HG03520 (cell line): ENCODE data around the gene PTPRM.
"Not testable (repeated sequence)": the region's sequence is repeated elsewhere in the genome, so short reads cannot be mapped to it uniquely, and the experiment has no call there.

Experiments
- ATAC-seq: cut with Tn5 transposase; IDR thresholded peaks from one replicate; pipeline ENCODE4 v1.9.1; 2021; ENCODE audit warnings: mild to moderate bottlenecking, moderate library complexity; ENCODE audit not compliant: unreplicated experiment

Gene PTPRM

DNA sequence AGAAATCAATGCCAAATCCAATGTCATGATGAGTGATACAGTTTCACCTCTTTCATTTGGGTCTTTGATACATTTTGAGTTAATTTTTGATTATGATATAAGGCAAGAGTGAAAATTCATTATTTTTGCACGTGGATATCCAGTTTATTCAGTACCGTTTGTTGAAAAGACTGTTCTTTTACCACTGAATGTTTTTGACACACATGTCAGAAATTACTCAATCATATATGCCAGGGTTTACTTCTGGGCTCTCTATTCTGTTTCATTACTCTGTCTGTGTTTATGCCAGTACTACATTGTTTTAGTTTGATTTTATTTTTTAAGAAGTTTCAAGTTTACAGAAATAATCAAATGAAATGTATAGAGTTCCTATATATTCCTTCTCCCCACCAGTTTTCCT is 154.4 kb downstream of the PTPRM start:
- ATAC-seq = no peak

DNA sequence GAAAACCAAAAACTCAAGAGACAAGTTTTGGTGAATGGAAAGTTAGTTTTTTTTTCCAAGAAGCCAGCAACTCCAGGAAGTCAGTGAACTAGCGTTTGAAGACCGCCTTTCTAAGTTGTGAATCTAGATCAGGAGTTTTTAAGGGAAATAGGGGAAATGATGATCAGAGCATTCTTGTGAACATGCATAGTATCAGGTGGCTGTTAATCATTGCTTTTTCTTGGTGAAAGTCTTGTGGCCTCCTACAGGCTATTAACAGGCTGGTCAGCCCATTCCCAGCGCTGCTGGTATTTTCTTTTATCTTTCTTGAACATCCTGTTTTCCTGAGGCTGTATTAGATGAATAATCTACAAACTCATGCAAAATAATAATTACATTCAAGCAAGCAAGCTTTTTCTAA is 155.8 kb downstream of the PTPRM start:
- ATAC-seq = no peak

DNA sequence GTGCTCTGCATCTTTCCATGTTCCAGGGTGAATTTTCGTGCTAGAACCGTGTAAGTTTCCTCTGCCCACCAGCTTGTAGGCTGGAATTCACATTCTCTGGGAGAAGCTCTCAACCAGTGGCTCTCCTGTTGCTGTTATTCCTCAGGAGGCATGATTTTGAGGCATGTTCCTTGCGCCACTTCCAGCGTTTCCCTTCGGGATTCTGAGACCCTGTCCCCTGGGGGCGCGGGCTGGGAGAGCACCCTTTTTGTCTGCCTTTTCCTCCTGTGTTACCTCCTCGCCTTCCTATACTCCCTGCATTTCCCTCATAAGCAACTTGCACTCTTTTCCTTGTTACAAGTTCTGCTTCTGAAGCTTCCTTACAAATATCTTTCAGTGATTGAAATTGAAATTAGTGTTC is 156.4 kb downstream of the PTPRM start:
- no peak for ATAC-seq

DNA sequence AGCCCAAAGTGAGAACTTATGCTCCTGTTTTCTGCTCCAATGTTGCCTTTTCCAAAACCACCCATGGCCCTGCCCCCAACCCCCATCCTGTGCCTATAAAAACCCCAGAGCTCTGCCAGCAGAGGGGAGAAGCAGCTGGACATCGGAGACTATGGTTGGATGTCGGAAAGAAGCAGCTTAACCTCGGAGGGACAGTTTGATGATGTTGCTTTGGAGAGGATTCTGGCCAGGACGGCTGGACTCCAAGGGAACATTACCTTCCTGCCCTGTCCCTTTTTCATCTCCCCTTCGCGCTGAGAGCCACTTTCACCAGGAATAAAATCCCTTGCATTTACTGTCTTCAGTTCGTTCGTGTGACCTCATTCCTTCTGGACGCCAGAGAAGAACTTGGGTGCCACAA is 158.4 kb downstream of the PTPRM start:
- ATAC-seq = no peak

DNA sequence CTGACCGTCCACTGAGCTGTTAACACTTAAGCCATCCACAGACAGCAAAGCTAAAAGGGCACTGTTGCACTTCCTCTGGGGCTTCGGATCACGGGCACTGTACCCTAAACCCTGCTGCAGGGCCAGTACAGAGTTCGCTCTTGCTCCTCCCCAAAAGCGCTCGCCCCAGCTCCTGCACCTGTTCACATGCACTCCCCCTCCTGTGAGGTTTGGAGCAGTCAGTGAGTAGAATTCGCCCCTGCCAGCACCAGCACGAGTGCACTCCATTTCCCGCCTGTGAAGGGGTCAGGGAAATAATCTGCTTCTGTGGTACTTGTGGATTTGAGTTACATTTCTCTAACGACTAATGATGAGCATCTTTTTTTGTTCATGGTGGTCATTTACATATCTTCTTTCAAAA is 158.8 kb downstream of the PTPRM start:
- no peak for ATAC-seq

DNA sequence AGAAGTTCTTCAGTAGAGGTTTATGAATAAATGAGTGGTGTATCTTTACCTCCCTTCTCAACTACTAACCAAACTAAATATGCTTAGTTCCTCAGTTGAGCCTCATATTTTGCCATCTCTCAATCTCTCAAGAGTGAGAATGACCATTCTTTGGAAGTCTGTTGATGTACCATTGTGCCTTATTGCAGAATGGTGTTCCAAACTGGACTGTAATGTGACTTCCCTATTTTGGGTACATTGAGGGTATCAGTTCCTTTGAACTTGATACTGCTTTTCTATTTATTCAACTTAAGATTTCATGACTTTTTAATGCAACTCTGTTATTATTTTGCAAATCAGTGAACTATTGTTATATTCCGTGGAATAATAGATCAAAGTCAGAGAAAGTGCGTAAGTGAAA is 159.4 kb downstream of the PTPRM start:
- no peak for ATAC-seq

DNA sequence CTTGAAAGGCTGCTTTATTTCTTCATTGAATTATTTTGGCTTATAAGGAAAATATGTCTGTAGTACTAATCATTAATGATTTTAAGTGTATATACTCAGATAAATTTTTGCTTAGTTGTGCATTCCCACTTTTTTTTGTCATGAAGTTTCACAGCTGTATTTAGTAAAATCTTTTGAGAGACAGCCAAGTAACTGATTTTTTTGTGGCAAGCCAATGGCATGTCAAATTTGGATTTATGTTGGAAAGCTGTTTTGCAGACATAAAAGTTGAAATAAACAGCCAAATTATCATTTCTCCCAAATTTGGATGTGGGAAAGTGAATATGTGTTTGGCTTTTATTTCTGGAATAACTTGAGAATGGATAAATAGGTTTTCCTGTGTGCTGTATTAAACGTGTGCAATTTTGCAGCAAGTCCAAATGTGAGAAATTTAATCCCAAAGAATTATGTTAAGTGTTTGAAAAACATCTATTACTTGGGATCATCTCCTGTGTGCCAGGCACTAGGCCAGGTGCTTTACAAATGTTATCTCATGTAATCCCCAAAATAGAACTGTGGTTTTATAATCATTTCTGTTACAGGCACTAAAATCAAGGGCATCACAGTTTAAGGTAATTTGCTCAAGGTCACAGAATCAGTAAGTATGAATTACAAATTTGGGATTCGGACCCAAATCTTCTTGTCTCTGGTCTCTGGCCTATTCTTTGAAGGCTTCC is 160.4 kb downstream of the PTPRM start:
- no peak for ATAC-seq

DNA sequence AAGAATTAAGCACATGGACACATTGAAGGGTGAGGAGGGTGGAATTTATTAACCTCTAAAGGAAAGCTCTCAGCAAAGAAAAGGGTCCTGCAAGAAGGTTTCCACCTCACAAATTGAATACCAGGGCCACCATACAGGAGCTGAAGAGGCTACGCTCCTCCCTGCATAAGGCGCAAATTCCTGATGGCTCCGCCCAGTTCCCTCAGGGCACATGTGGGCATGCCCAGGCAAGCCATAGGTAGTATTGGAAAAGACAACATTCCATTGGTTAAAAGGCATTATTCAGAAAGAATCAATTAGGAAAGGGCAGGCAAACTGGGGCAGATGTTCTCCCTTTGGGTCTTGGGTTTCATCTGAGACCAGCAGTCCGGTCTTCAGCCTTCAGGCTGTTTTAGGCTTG is 161.2 kb downstream of the PTPRM start:
- no peak for ATAC-seq

DNA sequence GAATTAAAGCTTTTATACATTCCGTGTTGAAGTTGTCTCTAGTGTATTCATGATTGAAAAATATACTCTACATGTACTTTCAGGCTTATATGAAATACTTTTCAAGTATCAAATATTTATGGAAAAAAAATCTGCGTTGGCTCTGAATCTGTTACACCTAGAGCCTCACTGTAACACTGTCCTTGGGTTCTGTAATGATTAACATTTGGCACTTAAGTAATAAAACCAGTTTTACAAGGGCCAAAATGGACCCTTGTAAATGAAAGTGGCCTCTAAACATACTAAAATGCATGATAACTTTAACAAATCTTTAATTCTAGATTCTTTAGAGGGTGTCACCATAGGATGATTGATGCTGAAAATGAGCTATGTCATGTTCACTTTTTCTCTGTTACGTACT is 162.8 kb downstream of the PTPRM start:
- no peak for ATAC-seq

DNA sequence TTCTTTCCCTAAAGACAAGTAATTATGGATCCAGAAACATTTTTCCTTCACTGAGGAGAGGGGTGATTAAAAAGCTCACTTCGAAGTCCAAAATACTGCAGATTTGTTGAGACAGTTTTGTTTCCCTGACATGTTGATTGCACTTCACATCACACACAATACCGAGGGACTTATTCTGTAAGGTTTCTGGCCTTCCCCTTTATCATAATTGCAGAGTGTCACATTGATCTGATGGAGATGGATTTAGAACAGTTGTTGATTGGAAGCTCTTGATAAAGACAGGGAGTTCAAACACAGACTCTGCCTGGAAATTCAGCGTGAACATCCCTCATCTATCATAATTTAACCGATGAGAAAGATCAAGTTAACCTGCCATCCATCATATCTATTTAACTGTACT is 163.6 kb downstream of the PTPRM start:
- no peak for ATAC-seq

DNA sequence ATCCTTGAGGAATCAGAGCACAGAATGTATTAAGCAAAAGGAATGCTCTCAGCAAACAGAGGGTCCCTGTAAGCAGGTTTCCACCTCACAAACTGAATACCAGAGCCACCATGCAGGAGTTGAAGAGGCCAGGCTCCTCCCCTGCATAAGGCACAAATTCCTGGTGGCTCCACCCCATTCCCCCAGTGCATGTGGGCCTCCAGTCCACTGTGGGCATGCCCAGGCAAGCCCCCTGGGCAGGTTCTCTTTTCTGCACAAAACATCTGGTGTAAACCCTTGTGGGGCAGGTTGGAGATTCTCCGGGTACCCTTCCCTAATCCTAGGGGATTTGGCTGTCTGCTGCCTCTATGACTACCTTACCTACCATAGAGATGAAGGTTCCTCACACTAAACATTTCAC is 166.5 kb downstream of the PTPRM start:
- ATAC-seq = no peak

DNA sequence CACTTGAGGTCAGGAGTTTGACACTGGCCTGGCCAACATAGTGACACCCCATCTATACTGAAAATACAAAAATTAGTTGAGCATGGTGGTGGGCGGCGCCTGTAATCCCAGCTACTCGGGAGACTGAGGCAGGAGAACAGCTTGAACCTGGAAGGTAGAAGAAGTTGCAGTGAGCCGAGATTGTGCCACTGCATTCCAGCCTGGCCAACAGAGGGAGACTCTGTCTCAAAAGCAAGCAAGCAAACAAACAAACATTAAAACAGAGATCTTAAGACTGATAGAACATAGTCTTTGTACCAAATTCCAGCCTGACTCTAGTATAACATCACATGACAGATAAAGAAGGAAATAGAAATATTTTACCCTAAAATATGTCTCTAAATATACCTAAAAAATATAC is 168.1 kb downstream of the PTPRM start:
- ATAC-seq = no peak

DNA sequence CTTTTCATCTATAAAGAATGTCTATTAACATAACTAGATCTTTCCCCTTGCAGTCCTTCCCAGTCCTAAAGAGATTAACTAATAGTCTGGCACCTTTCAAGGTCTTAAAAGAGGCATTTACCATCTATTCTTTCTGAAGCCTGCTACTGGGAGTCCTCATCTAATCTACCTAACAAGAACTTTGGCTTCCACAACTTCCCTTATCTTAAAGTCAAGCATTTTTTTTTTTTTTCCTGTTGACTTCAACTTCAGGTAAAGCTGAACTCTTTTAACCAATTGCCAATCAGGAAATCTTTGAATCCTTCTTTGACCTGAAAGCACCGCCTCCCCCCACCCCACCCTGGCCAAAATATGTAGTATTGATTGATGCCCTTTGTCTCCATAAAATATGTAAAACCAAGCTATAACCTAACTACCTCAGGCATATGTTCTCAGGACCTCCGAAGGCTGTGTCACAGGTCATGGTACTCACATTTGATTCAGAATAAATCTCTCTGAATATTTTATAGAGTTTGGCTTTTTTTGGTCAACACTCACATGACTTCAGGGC is 168.6 kb downstream of the PTPRM start:
- no peak for ATAC-seq

DNA sequence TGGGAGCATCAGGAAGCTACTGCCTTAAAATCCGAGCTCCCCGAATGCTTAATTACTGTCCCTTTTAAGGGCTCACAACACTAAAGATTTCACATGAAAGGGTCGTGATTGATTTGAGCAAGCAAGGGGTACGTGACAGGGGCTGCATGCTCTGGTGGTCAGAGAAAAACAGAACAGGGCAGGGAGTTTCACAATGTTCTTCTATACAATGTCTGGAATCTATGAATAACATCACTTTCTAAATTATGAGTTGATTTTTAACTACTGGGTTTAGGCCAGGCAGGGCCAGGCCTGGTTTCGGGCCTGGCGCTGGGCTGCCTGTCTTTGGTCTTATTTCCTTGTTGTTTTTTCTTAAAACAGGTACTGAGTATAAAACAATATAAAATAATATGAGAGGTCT is 169.4 kb downstream of the PTPRM start:
- not testable (repeated sequence) for ATAC-seq

DNA sequence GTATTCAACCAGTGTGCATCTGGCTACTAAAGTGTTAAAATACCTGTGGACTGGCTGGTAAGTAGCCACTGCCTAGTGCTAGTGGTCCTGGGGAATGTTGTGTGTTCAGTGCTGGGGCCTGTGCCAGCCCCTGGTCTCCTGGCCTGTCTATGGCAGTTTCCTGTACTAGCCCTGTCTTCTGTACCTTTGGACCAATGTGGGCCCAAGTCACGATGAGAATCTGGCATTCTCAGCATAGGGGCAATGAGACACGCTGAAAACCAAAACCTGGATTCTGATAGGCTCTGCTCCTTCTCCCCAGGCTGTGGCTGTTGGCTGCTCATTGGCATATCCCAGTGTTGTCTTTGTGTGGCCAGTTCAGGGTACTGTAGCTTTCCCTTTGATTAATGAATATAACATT is 170.4 kb downstream of the PTPRM start:
- no peak for ATAC-seq

DNA sequence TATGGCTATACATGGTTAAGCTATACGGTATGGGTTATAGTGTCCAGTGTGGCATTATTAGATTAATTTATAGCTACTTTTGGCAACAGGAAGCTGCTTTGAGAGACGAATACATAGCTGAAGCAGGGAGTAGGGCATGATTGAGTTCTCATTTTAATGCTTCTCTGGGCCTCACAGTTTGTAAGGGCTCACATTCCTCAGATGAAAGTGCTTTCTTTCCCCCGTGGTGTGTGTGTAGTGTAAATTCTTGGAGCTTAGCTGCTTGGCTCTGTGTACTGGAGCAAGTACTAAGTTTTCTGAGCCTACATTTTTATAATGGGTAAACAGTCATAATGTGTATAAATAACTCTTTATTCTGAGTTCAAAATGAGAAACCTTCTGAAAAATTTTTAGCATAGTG is 173.7 kb downstream of the PTPRM start:
- ATAC-seq = no peak

DNA sequence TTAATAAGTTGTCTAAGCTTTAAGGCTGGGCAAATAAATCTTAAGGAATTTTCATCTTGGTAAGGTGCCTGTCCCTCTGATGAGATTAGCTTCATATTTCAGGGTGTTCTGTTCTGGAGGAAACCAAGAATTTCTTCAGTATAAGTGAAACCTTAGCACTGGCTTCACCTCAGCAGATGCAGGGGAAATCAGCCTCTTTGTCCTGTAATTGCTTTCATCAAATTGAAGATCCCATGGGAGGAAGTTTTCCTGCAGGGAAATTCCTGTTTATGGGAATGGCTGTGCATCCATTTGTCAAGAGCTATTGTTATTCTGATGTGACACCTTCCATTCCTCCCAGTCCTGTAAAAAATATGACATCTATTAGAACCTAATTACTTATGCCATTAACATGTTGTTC is 174.5 kb downstream of the PTPRM start:
- no peak for ATAC-seq

DNA sequence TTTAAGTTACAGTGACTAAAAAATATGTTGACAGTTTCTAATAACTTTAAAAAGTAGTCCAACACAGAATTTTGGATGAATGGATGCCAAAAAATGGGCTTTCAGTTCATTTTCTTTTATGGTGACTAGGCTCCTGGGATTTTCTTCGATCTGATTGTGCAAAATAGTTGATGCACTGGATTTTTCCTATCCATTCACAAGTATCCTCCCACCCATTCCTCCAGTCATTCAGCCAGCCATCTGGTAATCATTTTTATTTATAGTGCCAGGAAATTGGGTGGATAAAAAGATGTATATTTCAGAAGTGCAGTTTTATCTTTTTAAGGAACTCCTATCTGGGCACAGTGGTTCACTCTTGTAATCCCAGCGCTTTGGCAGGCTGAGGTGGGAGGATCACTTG is 175.1 kb downstream of the PTPRM start:
- ATAC-seq = no peak

DNA sequence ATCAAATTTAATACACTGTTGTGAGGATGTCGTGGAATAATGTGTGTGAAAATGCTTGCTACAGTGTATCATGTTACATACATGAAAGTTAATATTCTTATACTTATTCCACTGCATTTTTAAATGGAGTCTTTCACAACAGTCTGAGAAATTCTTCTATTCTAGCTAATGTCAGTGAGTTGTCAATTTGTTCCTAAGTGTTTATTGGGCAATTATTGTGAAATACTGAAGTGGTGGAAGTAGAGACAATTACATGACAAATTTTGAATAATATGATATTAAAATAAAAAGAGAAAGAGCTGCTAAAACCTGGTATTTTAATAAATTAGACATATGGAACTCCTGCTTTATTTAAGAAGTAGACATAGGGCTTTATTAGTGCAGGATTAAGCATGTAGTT is 176.1 kb downstream of the PTPRM start:
- no peak for ATAC-seq

DNA sequence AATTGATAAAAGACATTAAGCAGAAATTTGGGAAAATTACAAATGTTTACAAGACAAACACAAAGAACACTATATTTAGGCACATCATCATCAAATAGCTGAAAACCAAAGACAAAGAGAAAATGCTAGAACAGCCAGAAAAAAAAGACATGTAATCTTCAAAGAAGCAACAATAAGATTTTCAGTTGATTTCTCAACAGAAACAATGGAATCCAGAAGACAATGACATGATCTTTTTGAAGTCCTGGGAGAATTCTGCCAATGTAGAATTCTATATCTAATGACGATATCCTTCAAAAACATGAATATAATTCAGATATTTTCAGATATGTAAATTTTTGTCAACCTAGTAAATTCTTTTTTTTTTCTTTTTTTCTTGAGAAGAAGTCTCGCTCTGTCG is 179.0 kb downstream of the PTPRM start:
- no peak for ATAC-seq

DNA sequence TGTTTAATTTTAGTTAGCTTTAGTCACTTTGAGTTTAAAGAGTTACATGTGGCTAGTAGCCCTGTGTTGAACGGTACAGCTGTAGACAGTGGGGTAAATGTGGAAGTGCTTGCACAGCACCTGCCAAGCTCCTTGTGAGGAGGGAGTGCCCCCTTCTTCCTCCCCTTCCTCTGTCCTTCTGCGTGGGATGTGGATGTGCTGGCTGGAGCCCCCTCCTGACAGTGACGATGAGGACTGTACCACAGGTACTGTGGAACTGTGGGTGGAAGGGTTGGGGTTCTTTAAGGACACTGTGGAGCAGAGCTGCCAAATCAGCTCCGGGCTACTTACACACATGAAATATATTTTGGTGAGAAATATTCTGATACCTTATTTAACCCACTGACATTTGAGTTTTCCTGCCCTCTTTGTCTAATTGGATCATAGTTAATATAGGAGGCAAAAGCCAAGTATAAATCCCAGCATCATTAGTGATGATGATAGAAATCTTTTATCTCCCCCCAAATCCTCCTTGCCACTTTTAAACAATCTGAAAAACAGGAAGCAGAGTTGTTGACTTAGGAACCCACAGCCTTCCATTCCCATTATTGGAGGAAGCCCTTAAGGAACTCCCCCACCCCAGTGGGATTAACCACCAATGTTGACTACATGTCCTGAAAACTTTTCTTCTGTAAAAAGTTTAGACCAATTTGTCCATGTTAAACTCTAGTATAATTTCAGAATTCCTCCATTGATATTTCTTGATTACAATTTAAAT is 181.3 kb downstream of the PTPRM start:
- ATAC-seq = no peak

DNA sequence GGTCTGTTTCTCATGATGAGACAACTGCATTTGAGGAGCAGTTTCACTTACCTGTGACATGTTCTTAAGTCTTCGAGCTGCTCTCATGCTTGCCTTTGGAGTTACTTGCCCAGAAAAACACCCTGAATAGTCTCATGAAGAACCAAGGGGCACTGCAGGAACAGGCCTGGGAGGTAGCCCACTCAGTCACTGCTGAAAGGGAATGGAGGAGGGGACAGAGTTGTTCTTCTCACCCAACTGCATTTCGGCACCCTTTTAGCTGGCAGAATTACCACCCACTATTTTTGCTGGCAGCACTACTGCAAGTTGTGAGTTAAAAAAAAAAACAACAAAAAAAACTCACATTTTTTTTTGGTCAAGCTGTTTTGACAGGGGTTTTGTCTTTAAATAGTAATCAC is 181.9 kb downstream of the PTPRM start:
- no peak for ATAC-seq
